Esophagus muscularis mucosa (tissue), 3 donors: ENCODE results near the gene MSRB1.

Experiments
- POLR2A ChIP-seq: fragments of 450-650 bp; IDR thresholded peaks from one replicate; pipeline ENCODE4 v1.6.1; 2017; ENCODE audit warnings: antibody characterized with exemption, moderate library complexity, mild to moderate bottlenecking, low read depth
- POLR2AphosphoS5 ChIP-seq, 2 donors: sonication (generic); formaldehyde crosslinking; IDR thresholded peaks; one replicate each; pipeline ENCODE4 v1.6.1; 2017; ENCODE audit warnings: antibody characterized with exemption in 2 of 2
- TF ChIP-seq, protein P1 (sequence below), 3 experiments: fragments of 200-600 bp in 2 of 3; fragments of 450-650 bp in 1 of 3; sonication (generic) in 2 of 3; IDR thresholded peaks; one replicate each; pipeline ENCODE4 v1.5.1; 2017 to 2019; ENCODE audit warnings: antibody characterized with exemption in 3 of 3, mild to moderate bottlenecking in 2 of 3, moderate library complexity in 1 of 3

GRCh38 chr16:1942810-1943726, at the start of gene MSRB1:
- TF ChIP-seq POLR2AphosphoS5 (IDR thresholded peaks at IDR 0.05): peak; percentile 98 to 99
- TF ChIP-seq POLR2A: peak; percentile 97
- TF ChIP-seq, protein P1, sequence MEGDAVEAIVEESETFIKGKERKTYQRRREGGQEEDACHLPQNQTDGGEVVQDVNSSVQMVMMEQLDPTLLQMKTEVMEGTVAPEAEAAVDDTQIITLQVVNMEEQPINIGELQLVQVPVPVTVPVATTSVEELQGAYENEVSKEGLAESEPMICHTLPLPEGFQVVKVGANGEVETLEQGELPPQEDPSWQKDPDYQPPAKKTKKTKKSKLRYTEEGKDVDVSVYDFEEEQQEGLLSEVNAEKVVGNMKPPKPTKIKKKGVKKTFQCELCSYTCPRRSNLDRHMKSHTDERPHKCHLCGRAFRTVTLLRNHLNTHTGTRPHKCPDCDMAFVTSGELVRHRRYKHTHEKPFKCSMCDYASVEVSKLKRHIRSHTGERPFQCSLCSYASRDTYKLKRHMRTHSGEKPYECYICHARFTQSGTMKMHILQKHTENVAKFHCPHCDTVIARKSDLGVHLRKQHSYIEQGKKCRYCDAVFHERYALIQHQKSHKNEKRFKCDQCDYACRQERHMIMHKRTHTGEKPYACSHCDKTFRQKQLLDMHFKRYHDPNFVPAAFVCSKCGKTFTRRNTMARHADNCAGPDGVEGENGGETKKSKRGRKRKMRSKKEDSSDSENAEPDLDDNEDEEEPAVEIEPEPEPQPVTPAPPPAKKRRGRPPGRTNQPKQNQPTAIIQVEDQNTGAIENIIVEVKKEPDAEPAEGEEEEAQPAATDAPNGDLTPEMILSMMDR (IDR thresholded peaks at IDR 0.05): peak in 1 of 3 experiments; percentile 5
